KBM-7 (cell line): ENCODE data around the gene TMEM209.
"Not testable (repeated sequence)": the region's sequence is repeated elsewhere in the genome, so short reads cannot be mapped to it uniquely, and the experiment has no call there.

Experiments used
- DNase-seq: peaks from one replicate; pipeline ENCODE4 v3.0.0-alpha.2; 2015
- in situ Hi-C: fragments of 300-500 bp; cut with MboI; formaldehyde crosslinking; loops from 2 replicates; pipeline ENCODE4 v1.14.3; 2020; ENCODE audit warnings: low sequenced_read_pairs, low pct_unique_long_range_greater_than_20kb, mixed read lengths

TMEM209 gene

GRCh38 chr7:130134726-130135125 lies 70.5 kb downstream of the TMEM209 start:
- in situ Hi-C loops, result no loop called here
- DNase-seq, result no peak

- in situ Hi-C loops, result no loop called here
- no peak for DNase-seq
Observed at GRCh38 chr7:130134106-130134636, 71.0 kb downstream of the TMEM209 start.

- DNase-seq, result no peak
- in situ Hi-C loops, result no loop called here
Observed at GRCh38 chr7:130133029-130133782, 72.0 kb downstream of the TMEM209 start.

- no peak for DNase-seq
- in situ Hi-C loops, result no loop called here
Observed at GRCh38 chr7:130131964-130132875, 73.0 kb downstream of the TMEM209 start.

GRCh38 chr7:130131191-130131834 lies 73.9 kb downstream of the TMEM209 start:
- no peak for DNase-seq
- in situ Hi-C loops, result no loop called here

GRCh38 chr7:130129011-130129411 lies 76.2 kb downstream of the TMEM209 start:
- DNase-seq, result no peak
- in situ Hi-C loops, result no loop called here

GRCh38 chr7:130127821-130128317 lies 77.3 kb downstream of the TMEM209 start:
- no peak for DNase-seq
- in situ Hi-C loops, result no loop called here

- no peak for DNase-seq
- in situ Hi-C loops, result no loop called here
Observed at GRCh38 chr7:130127404-130127803, 77.8 kb downstream of the TMEM209 start.

- DNase-seq, in situ Hi-C loops: not testable (repeated sequence)
Observed at GRCh38 chr7:130126840-130127239, 78.4 kb downstream of the TMEM209 start.

GRCh38 chr7:130124711-130125110 lies 80.5 kb downstream of the TMEM209 start:
- in situ Hi-C loops, result no loop called here
- no peak for DNase-seq

GRCh38 chr7:130123501-130123900 lies 81.7 kb downstream of the TMEM209 start:
- DNase-seq, result no peak
- in situ Hi-C loops, result no loop called here

GRCh38 chr7:130118801-130119200 lies 86.4 kb downstream of the TMEM209 start:
- no peak for DNase-seq
- in situ Hi-C loops, result no loop called here

- DNase-seq, result no peak
- in situ Hi-C loops, result no loop called here
Observed at GRCh38 chr7:130118294-130118693, 86.9 kb downstream of the TMEM209 start.

- DNase-seq, result no peak
- in situ Hi-C loops, result no loop called here
Observed at GRCh38 chr7:130114776-130115175, 90.4 kb downstream of the TMEM209 start.
